Measurements from ENCODE around the gene JAZF1.

JAZF1 gene

DNA sequence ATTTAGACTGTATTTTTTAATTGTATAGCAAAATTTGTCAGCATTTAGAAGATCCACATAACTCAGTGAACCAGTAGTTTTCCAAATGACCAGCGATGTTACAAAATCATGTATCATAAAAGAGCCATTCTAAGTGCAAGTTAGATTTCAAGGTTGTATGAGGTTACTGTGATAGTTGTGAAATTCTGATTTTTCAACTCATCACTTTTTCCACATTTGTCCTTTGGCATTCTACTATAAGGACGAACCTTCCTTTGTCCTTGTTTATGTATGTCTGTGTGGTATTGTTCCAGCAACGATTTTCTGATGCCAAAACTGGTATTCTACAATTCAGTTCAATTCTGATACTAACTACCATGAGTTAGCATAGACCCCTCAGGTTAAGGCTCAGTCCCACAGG is 376.5 kb downstream of the JAZF1 start:
- no peak for DNase-seq (ENCODE audit: low read depth in 1 of 2, low spot score in 1 of 2)
- no peak overlapping the region for H3K27ac ChIP-seq (replicated peaks)
- H3K4me3 ChIP-seq (replicated peaks; ENCODE audit: insufficient read depth, low read length) = no peak overlapping the region
- no peaks in the 10 kb centered on the region for H3K27me3 ChIP-seq (ENCODE audit: insufficient read depth, poor library complexity, severe bottlenecking)
- TF ChIP-seq, protein P1, sequence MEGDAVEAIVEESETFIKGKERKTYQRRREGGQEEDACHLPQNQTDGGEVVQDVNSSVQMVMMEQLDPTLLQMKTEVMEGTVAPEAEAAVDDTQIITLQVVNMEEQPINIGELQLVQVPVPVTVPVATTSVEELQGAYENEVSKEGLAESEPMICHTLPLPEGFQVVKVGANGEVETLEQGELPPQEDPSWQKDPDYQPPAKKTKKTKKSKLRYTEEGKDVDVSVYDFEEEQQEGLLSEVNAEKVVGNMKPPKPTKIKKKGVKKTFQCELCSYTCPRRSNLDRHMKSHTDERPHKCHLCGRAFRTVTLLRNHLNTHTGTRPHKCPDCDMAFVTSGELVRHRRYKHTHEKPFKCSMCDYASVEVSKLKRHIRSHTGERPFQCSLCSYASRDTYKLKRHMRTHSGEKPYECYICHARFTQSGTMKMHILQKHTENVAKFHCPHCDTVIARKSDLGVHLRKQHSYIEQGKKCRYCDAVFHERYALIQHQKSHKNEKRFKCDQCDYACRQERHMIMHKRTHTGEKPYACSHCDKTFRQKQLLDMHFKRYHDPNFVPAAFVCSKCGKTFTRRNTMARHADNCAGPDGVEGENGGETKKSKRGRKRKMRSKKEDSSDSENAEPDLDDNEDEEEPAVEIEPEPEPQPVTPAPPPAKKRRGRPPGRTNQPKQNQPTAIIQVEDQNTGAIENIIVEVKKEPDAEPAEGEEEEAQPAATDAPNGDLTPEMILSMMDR (IDR thresholded peaks at IDR 0.05; ENCODE audit: insufficient read depth, low read length) = no peak
- no peak for TF ChIP-seq SPI1 (IDR thresholded peaks at IDR 0.05; ENCODE audit: borderline replicate concordance, low read depth)
- TF ChIP-seq, protein P2, sequence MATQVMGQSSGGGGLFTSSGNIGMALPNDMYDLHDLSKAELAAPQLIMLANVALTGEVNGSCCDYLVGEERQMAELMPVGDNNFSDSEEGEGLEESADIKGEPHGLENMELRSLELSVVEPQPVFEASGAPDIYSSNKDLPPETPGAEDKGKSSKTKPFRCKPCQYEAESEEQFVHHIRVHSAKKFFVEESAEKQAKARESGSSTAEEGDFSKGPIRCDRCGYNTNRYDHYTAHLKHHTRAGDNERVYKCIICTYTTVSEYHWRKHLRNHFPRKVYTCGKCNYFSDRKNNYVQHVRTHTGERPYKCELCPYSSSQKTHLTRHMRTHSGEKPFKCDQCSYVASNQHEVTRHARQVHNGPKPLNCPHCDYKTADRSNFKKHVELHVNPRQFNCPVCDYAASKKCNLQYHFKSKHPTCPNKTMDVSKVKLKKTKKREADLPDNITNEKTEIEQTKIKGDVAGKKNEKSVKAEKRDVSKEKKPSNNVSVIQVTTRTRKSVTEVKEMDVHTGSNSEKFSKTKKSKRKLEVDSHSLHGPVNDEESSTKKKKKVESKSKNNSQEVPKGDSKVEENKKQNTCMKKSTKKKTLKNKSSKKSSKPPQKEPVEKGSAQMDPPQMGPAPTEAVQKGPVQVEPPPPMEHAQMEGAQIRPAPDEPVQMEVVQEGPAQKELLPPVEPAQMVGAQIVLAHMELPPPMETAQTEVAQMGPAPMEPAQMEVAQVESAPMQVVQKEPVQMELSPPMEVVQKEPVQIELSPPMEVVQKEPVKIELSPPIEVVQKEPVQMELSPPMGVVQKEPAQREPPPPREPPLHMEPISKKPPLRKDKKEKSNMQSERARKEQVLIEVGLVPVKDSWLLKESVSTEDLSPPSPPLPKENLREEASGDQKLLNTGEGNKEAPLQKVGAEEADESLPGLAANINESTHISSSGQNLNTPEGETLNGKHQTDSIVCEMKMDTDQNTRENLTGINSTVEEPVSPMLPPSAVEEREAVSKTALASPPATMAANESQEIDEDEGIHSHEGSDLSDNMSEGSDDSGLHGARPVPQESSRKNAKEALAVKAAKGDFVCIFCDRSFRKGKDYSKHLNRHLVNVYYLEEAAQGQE (IDR thresholded peaks at IDR 0.05; ENCODE audit: insufficient replicate concordance, low read depth) = no peak
- no peak for TF ChIP-seq POLR2AphosphoS5 (IDR thresholded peaks at IDR 0.05; ENCODE audit: low read depth)
- TF ChIP-seq GABPA (IDR thresholded peaks at IDR 0.05; ENCODE audit: low read depth) = no peak

DNA sequence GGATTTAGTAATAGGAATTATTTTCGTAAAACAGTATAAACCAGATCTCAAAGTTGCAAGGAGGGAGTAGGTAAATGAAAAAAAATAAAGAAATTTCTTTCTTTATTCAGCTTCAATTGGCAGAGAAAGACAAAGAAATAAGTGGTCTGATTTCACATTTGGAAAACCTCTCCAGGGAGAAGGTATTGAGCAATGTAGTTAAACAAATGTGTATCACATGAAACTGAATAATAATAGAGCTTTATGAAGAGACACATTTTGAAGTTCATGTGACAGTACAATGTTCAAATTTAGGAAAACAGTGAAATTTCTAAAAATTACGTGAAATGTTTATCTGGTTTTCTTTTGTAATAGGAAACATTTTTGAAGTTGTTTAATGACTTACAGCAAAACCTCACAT is 377.6 kb downstream of the JAZF1 start:
- Histone ChIP-seq H3K4me3 (replicated peaks; ENCODE audit: insufficient read depth, low read length) (no peak overlapping the region), H3K27ac (replicated peaks) (no peak overlapping the region), H3K27me3 (ENCODE audit: insufficient read depth, poor library complexity, severe bottlenecking) (no peaks in the 10 kb centered on the region)
- TF ChIP-seq, protein P1 (IDR thresholded peaks at IDR 0.05; ENCODE audit: insufficient read depth, low read length) = no peak
- TF ChIP-seq GABPA (IDR thresholded peaks at IDR 0.05; ENCODE audit: low read depth) (no peak), SPI1 (IDR thresholded peaks at IDR 0.05; ENCODE audit: borderline replicate concordance, low read depth) (no peak), POLR2AphosphoS5 (IDR thresholded peaks at IDR 0.05; ENCODE audit: low read depth) (no peak)
- TF ChIP-seq, protein P2 (IDR thresholded peaks at IDR 0.05; ENCODE audit: insufficient replicate concordance, low read depth) = no peak
- no peak for DNase-seq (ENCODE audit: low read depth in 1 of 2, low spot score in 1 of 2)

DNA sequence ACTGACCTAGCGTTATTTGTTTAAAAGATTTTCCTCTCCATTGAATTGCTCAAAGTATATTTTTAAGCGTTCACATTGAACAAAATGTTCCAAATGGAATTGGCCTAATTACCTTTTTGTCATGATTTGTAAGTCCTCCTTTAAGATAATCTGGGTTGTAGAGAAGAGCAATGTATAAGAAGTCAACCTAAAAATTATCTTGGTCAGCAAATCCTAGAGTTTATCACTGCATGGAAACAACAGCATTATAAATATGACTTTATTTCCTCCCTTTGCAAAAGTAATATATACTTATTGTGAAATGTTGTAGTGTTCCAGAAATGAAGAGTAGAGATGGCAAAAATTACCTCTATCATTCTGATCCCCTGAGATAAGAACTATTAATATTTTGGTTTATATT is 381.4 kb downstream of the JAZF1 start:
- Histone ChIP-seq H3K4me3 (replicated peaks; ENCODE audit: insufficient read depth, low read length) (no peak overlapping the region), H3K27me3 (ENCODE audit: insufficient read depth, poor library complexity, severe bottlenecking) (no peaks in the 10 kb centered on the region), H3K27ac (replicated peaks) (no peak overlapping the region)
- no peak for DNase-seq (ENCODE audit: low read depth in 1 of 2, low spot score in 1 of 2)
- TF ChIP-seq SPI1 (IDR thresholded peaks at IDR 0.05; ENCODE audit: borderline replicate concordance, low read depth) = no peak

DNA sequence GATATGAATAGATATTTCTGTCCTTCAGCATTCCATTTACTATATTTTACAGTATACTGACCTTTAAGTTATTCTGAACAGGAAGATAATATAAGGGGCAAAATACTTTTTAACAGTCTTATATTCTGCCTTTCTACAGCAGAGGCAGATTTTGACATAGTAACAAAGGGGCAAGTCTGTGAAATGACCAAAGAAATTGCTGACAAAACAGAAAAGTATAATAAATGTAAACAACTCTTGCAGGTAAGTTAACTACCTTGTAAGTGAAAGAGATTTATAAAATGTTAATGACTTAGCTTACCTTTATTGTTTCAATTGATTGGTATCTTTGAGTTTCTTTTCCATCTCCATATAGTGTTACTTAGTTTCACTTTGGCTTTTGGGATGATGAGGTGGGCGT is 384.6 kb downstream of the JAZF1 start:
- H3K4me3 ChIP-seq (replicated peaks; ENCODE audit: insufficient read depth, low read length) = no peak overlapping the region
- H3K27ac ChIP-seq (replicated peaks) = no peak overlapping the region
- TF ChIP-seq, protein P1 (IDR thresholded peaks at IDR 0.05; ENCODE audit: insufficient read depth, low read length) = no peak
- TF ChIP-seq POLR2AphosphoS5 (IDR thresholded peaks at IDR 0.05; ENCODE audit: low read depth) (no peak), GABPA (IDR thresholded peaks at IDR 0.05; ENCODE audit: low read depth) (no peak), SPI1 (IDR thresholded peaks at IDR 0.05; ENCODE audit: borderline replicate concordance, low read depth) (no peak)
- TF ChIP-seq, protein P2 (IDR thresholded peaks at IDR 0.05; ENCODE audit: insufficient replicate concordance, low read depth) = no peak
- H3K27me3 ChIP-seq (ENCODE audit: insufficient read depth, poor library complexity, severe bottlenecking) = no peaks in the 10 kb centered on the region
- no peak for DNase-seq (ENCODE audit: low read depth in 1 of 2, low spot score in 1 of 2)

Data from HL-60 (cell line).